NOMO-1 treated with DMSO at 0.1 percent for 48 hours (cell line): ENCODE results near the gene KCNK13.
A peak's percentile ranks its signal among the peaks of the same experiment; 100 is the strongest.
"Not testable (repeated sequence)": the region's sequence is repeated elsewhere in the genome, so short reads cannot be mapped to it uniquely, and the experiment has no call there.

Experiments
- DNase-seq: peaks from one replicate; lab custom pipeline; 2025; ENCODE audit not compliant: unreplicated experiment; lab: John Stamatoyannopoulos, UW

KCNK13 gene

GRCh38 chr14:90191154-90191553 is 129.4 kb downstream of the KCNK13 start:
- no peak for DNase-seq

- DNase-seq = no peak
These were observed 129.8 kb downstream of the KCNK13 start for GRCh38 chr14:90191585-90191984.

- no peak for DNase-seq
These were observed 132.1 kb downstream of the KCNK13 start for GRCh38 chr14:90193925-90194324.

GRCh38 chr14:90194706-90195105 is 132.9 kb downstream of the KCNK13 start:
- peak; percentile 46 for DNase-seq

GRCh38 chr14:90198541-90199060 is 136.8 kb downstream of the KCNK13 start:
- DNase-seq = no peak

GRCh38 chr14:90200546-90200945 is 138.8 kb downstream of the KCNK13 start:
- DNase-seq = not testable (repeated sequence)

- DNase-seq = no peak
These were observed 139.6 kb downstream of the KCNK13 start for GRCh38 chr14:90201344-90201743.

GRCh38 chr14:90204516-90204915 is 142.7 kb downstream of the KCNK13 start:
- no peak for DNase-seq

GRCh38 chr14:90213099-90213748 is 151.4 kb downstream of the KCNK13 start:
- no peak for DNase-seq

- no peak for DNase-seq
These were observed 166.7 kb downstream of the KCNK13 start for GRCh38 chr14:90228478-90228877.

GRCh38 chr14:90229942-90230341 is 168.1 kb downstream of the KCNK13 start:
- DNase-seq = not testable (repeated sequence)
